Ishikawa (cell line): Measurements from ENCODE around the gene RNF152.

ENCODE experiments used
- CEBPB ChIP-seq: IDR thresholded peaks from 2 replicates; pipeline ENCODE4 v1.6.1; 2012
- CREB1 ChIP-seq: IDR thresholded peaks from 2 replicates; pipeline ENCODE4 v1.6.1; 2012; ENCODE audit warnings: low read depth
- EGR1 ChIP-seq: IDR thresholded peaks from 2 replicates; pipeline ENCODE4 v1.6.1; 2012
- EP300 ChIP-seq: IDR thresholded peaks from 2 replicates; pipeline ENCODE4 v1.6.1; 2012; ENCODE audit warnings: borderline replicate concordance
- FOXM1 ChIP-seq: IDR thresholded peaks from 2 replicates; pipeline ENCODE4 v1.6.1; 2012; ENCODE audit warnings: low read depth, borderline replicate concordance
- NFIC ChIP-seq: IDR thresholded peaks from 2 replicates; pipeline ENCODE4 v1.6.1; 2012
- RAD21 ChIP-seq: IDR thresholded peaks from 2 replicates; pipeline ENCODE4 v1.6.1; 2012; ENCODE audit warnings: low read depth
- TAF1 ChIP-seq: IDR thresholded peaks from 2 replicates; pipeline ENCODE4 v1.6.1; 2012; ENCODE audit warnings: low read depth, mild to moderate bottlenecking
- TCF12 ChIP-seq: IDR thresholded peaks from 2 replicates; pipeline ENCODE4 v1.6.1; 2012; ENCODE audit warnings: low read depth
- TEAD4 ChIP-seq: IDR thresholded peaks from 2 replicates; pipeline ENCODE4 v1.6.1; 2012
- YY1 ChIP-seq: IDR thresholded peaks from 2 replicates; pipeline ENCODE4 v1.6.1; 2012; ENCODE audit warnings: low read depth
- ZBTB7A ChIP-seq: IDR thresholded peaks from 2 replicates; pipeline ENCODE4 v1.6.1; 2012; ENCODE audit warnings: low read depth
- TF ChIP-seq, protein P1 (sequence below): IDR thresholded peaks from 2 replicates; pipeline ENCODE4 v1.6.1; 2012; ENCODE audit warnings: low read depth, mild to moderate bottlenecking
- TF ChIP-seq, protein P2 (sequence below): IDR thresholded peaks from 2 replicates; pipeline ENCODE4 v1.6.1; 2012
- TF ChIP-seq, protein P3 (sequence below): IDR thresholded peaks from 2 replicates; pipeline ENCODE4 v1.6.1; 2012

RNF152 gene

DNA sequence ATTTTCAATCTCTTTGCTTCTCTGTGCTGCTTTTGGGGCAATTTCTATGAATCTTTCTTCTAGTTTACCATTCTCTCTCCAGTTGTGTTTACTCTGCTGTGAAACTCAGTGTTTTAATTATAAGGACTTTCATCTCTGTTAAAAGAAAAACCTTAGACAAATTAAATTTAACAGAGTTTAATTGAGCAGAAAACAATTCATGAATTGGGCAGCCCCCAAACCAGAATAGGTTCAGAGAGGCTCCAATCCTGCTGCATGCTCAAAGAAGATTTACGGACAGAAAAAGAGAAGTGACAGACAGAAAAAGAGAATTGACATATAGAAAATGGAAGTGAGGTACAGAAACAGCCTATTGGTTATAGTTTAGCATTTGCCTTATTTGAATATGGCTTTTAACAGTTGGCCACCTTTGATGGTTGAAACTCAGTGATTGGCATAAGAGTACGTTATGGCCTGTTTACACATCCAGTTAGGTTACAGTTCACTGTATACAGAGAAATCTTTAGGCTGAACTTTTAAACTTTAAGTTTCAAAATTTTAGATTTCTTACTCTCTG, 120.4 kb downstream of the RNF152 start:
- TF ChIP-seq TAF1 (no peak), NFIC (no peak), CEBPB (no peak), TEAD4 (no peak), RAD21 (no peak), YY1 (no peak), TCF12 (no peak), FOXM1 (no peak), ZBTB7A (no peak), EGR1 (no peak), EP300 (no peak), CREB1 (no peak)
- TF ChIP-seq, protein P1, sequence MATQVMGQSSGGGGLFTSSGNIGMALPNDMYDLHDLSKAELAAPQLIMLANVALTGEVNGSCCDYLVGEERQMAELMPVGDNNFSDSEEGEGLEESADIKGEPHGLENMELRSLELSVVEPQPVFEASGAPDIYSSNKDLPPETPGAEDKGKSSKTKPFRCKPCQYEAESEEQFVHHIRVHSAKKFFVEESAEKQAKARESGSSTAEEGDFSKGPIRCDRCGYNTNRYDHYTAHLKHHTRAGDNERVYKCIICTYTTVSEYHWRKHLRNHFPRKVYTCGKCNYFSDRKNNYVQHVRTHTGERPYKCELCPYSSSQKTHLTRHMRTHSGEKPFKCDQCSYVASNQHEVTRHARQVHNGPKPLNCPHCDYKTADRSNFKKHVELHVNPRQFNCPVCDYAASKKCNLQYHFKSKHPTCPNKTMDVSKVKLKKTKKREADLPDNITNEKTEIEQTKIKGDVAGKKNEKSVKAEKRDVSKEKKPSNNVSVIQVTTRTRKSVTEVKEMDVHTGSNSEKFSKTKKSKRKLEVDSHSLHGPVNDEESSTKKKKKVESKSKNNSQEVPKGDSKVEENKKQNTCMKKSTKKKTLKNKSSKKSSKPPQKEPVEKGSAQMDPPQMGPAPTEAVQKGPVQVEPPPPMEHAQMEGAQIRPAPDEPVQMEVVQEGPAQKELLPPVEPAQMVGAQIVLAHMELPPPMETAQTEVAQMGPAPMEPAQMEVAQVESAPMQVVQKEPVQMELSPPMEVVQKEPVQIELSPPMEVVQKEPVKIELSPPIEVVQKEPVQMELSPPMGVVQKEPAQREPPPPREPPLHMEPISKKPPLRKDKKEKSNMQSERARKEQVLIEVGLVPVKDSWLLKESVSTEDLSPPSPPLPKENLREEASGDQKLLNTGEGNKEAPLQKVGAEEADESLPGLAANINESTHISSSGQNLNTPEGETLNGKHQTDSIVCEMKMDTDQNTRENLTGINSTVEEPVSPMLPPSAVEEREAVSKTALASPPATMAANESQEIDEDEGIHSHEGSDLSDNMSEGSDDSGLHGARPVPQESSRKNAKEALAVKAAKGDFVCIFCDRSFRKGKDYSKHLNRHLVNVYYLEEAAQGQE = no peak
- TF ChIP-seq, protein P2, sequence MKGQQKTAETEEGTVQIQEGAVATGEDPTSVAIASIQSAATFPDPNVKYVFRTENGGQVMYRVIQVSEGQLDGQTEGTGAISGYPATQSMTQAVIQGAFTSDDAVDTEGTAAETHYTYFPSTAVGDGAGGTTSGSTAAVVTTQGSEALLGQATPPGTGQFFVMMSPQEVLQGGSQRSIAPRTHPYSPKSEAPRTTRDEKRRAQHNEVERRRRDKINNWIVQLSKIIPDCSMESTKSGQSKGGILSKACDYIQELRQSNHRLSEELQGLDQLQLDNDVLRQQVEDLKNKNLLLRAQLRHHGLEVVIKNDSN = no peak
- TF ChIP-seq, protein P3, sequence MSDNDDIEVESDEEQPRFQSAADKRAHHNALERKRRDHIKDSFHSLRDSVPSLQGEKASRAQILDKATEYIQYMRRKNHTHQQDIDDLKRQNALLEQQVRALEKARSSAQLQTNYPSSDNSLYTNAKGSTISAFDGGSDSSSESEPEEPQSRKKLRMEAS = no peak

DNA sequence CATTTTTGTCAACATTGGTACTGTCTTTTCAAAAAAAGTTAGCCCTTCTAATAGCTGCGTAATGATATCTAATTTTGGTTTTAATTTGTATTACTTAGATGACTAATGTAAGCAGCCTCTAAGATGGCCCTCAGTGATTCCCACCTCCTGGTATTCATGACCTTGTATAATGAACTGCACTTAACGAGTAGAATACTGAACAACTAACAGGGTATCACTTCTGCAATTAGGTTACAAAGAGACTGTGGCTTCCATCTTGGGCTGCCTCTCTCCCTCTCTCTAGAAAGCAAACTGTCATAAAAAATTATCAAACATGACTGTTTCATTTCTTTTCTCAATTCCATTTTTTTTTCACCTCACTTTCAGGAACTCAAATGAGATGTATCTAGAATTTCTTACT, 120.9 kb downstream of the RNF152 start:
- no peak for TF ChIP-seq EP300
- no peak for TF ChIP-seq CEBPB
- no peak for TF ChIP-seq TAF1
- TF ChIP-seq FOXM1 = no peak
- TF ChIP-seq EGR1 = no peak
- TF ChIP-seq, protein P2 = no peak
- TF ChIP-seq, protein P1 = no peak
- TF ChIP-seq NFIC = no peak
- TF ChIP-seq CREB1 = no peak
- no peak for TF ChIP-seq TEAD4
- no peak for TF ChIP-seq TCF12
- TF ChIP-seq, protein P3 = no peak
- TF ChIP-seq ZBTB7A = no peak
- no peak for TF ChIP-seq YY1
- TF ChIP-seq RAD21 = no peak

DNA sequence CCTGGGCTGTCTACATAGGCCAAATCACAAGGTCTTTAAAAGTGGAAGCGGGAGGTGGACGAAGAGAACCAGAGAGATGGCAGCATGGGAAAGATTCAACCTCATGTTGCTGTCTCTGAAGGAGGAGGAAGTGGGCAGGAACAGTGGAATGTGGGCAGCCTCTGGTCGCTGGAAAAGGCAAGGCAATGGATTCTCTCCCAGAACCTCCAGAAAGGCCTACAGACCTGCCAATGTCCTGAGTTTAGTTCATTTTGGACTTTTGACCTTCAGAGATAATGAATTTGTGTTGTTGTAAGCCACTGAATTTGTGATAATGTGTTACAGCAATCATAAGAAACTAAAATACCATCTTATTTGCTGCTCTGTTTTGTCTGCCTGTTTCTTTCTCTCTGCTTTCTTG, 122.5 kb downstream of the RNF152 start:
- no peak for TF ChIP-seq FOXM1
- TF ChIP-seq, protein P2 = no peak
- no peak for TF ChIP-seq TCF12
- TF ChIP-seq EGR1 = no peak
- no peak for TF ChIP-seq CREB1
- no peak for TF ChIP-seq TAF1
- no peak for TF ChIP-seq EP300
- no peak for TF ChIP-seq RAD21
- TF ChIP-seq, protein P1 = no peak
- TF ChIP-seq, protein P3 = no peak
- no peak for TF ChIP-seq ZBTB7A
- TF ChIP-seq CEBPB = no peak
- no peak for TF ChIP-seq YY1
